Activated CD4-positive, alpha-beta T cell treated with anti-CD3 and anti-CD28 coated beads for 48 hours (primary cell): ENCODE data around the gene KCNJ6.
"Not testable (repeated sequence)": the region's sequence is repeated elsewhere in the genome, so short reads cannot be mapped to it uniquely, and the experiment has no call there.

Source experiments
- DNase-seq: peaks from one replicate; pipeline ENCODE4 v3.0.0-alpha.2; 2020

KCNJ6 gene

GRCh38 chr21:37592496-37592895, 323.8 kb downstream of the KCNJ6 start:
- no peak for DNase-seq

GRCh38 chr21:37591994-37592393, 324.3 kb downstream of the KCNJ6 start:
- DNase-seq, result not testable (repeated sequence)

GRCh38 chr21:37590836-37591235, 325.4 kb downstream of the KCNJ6 start:
- not testable (repeated sequence) for DNase-seq

- not testable (repeated sequence) for DNase-seq
Measured at GRCh38 chr21:37588644-37589043, 327.6 kb downstream of the KCNJ6 start.

- no peak for DNase-seq
Measured at GRCh38 chr21:37587635-37588177, 328.6 kb downstream of the KCNJ6 start.

GRCh38 chr21:37587203-37587602, 329.1 kb downstream of the KCNJ6 start:
- DNase-seq, result no peak

GRCh38 chr21:37582590-37582989, 333.7 kb downstream of the KCNJ6 start:
- DNase-seq, result peak; percentile 10

- no peak for DNase-seq
Measured at GRCh38 chr21:37580666-37581065, 335.6 kb downstream of the KCNJ6 start.

- DNase-seq, result no peak
Measured at GRCh38 chr21:37579356-37579755, 336.9 kb downstream of the KCNJ6 start.

- no peak for DNase-seq
Measured at GRCh38 chr21:37578471-37579126, 337.7 kb downstream of the KCNJ6 start.

- not testable (repeated sequence) for DNase-seq
Measured at GRCh38 chr21:37576929-37577328, 339.3 kb downstream of the KCNJ6 start.

GRCh38 chr21:37575580-37575979, 340.7 kb downstream of the KCNJ6 start:
- DNase-seq, result no peak

GRCh38 chr21:37574751-37575150, 341.5 kb downstream of the KCNJ6 start:
- DNase-seq, result no peak

GRCh38 chr21:37574316-37574715, 341.9 kb downstream of the KCNJ6 start:
- DNase-seq, result no peak

GRCh38 chr21:37571442-37571841, 344.8 kb downstream of the KCNJ6 start:
- no peak for DNase-seq

- DNase-seq, result no peak
Measured at GRCh38 chr21:37568916-37569315, 347.3 kb downstream of the KCNJ6 start.

- DNase-seq, result no peak
Measured at GRCh38 chr21:37568415-37568814, 347.8 kb downstream of the KCNJ6 start.

- DNase-seq, result no peak
Measured at GRCh38 chr21:37566790-37567615, 349.3 kb downstream of the KCNJ6 start.

GRCh38 chr21:37565530-37566223, 350.6 kb downstream of the KCNJ6 start:
- DNase-seq, result no peak

GRCh38 chr21:37564924-37565529, 351.2 kb downstream of the KCNJ6 start:
- DNase-seq, result no peak

GRCh38 chr21:37564341-37564923, 351.8 kb downstream of the KCNJ6 start:
- DNase-seq, result peak; percentile 92

- peak; percentile 94 for DNase-seq
Measured at GRCh38 chr21:37563641-37564340, 352.5 kb downstream of the KCNJ6 start.
